Activated naive CD8-positive, alpha-beta T cell treated with anti-CD3 and anti-CD28 coated beads for 36 hours (primary cell): Measurements from ENCODE around the gene TTC19. TPM values are rescaled to one million over a fixed set of nuclear protein-coding genes. Genes with fewer than 3 reads are reported as not detected.

Experiments used
- DNase-seq: peaks from one replicate; pipeline ENCODE4 v3.0.0; 2021
- H3K27ac Mint-ChIP-seq: one replicate; pipeline ENCODE4 v1.8.0; 2022; ENCODE audit warnings: mild to moderate bottlenecking, moderate library complexity, mixed read lengths
- H3K27me3 Mint-ChIP-seq: one replicate; pipeline ENCODE4 v1.8.0; 2022; ENCODE audit warnings: mild to moderate bottlenecking, mixed read lengths
- H3K36me3 Mint-ChIP-seq: one replicate; pipeline ENCODE4 v1.8.0; 2021; ENCODE audit warnings: mild to moderate bottlenecking, mixed read lengths
- H3K4me1 Mint-ChIP-seq: one replicate; pipeline ENCODE4 v1.8.0; 2021; ENCODE audit warnings: mixed read lengths
- H3K4me3 Mint-ChIP-seq: one replicate; pipeline ENCODE4 v1.8.0; 2022; ENCODE audit warnings: mild to moderate bottlenecking, moderate library complexity, mixed read lengths
- H3K9me3 Mint-ChIP-seq: one replicate; pipeline ENCODE4 v1.8.0; 2022; ENCODE audit warnings: mixed read lengths
- total RNA-seq, 2 experiments: library from RNA; stranded (reverse); gene quantifications; one replicate each; pipeline ENCODE4 v1.2.3, GENCODE V29; 2021

TTC19 gene
- total RNA-seq, 2 experiments from 2014 or later, result 39.7 to 41.2 TPM

DNA sequence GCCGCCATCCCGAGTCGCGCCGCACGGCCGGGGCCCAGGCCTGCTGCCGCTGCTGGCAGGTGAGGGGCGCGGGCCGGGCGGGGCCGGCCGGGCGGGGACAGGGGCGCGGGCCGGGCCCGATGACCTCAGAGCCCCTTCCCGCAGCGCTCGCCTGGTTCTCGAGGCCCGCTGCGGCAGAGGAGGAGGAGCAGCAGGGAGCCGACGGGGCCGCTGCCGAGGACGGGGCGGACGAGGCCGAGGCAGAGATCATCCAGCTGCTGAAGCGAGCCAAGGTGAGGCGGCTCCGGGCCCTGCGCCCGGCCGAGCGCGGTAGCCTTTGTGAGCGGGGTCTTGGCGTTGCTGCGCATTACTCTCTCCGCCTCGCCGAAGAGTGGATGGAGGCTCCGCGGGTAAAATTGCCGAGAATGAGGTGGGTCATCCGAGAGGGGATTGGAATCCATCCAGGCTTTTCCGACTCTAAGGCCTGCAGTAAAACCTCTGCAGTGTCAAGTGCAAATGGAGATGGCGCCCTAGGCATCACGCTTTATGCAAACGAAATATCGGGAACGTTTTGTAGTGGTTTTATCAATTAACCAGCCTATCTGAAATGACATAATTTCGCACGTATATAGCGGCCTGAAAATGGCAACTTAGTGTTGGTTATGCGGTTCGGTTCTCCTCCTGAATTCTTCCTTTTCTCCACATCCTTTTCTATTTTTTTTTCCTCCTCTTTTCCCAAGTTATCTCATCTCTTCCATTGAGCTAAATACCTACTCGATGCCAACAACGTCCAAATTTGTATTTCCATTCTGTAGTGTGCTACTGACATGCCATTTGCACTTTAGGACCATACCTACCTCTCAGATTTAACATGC lies 577 bp downstream of the TTC19 start:
- no peak for DNase-seq
- no peaks in the 10 kb centered on the region for H3K27me3 Mint-ChIP-seq
- peak overlapping the region; percentile 90 for H3K4me3 Mint-ChIP-seq
- peaks cover 52% of the 10 kb centered on the region for H3K36me3 Mint-ChIP-seq
- H3K27ac Mint-ChIP-seq, result peak overlapping the region; percentile 88
- peaks cover 4% of the 10 kb centered on the region for H3K9me3 Mint-ChIP-seq
- peaks cover 33% of the 10 kb centered on the region for H3K4me1 Mint-ChIP-seq

DNA sequence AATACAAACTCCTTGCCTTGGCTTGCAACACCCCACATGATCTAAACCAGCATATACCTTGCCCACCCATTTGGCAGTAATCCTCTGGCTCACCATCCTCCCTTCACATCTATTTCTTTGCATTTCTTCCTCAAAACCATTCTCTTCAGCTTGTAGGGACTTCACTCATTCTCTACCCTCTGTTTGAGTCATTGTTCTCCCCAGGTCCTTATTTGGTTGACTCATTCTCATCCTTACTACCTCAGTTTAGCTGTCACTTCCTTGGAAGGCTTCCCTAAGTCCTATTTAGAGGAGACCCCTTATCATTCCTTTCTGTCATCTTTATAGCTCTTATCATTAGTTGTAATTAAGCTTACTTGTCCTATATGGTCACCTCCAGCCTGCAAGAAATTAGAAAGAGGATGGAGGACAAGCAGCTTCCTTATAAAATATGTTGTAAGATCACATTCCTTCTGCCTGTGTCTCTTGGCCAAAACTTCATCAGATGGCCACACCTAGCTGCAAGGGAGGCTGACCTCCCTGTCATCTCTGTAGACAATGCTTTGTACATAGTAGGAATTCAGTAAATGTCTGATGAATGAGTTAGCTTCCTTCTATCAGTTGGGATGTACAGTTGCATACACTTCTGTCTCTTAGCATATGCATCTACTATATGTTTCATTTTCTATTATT lies 1.7 kb downstream of the TTC19 start:
- DNase-seq, result no peak
- Mint-ChIP-seq H3K27ac (peak overlapping the region; percentile 88), H3K4me3 (peak overlapping the region; percentile 90), H3K4me1 (peaks cover 37% of the 10 kb centered on the region), H3K27me3 (no peaks in the 10 kb centered on the region), H3K36me3 (peaks cover 58% of the 10 kb centered on the region), H3K9me3 (peaks cover 4% of the 10 kb centered on the region)

DNA sequence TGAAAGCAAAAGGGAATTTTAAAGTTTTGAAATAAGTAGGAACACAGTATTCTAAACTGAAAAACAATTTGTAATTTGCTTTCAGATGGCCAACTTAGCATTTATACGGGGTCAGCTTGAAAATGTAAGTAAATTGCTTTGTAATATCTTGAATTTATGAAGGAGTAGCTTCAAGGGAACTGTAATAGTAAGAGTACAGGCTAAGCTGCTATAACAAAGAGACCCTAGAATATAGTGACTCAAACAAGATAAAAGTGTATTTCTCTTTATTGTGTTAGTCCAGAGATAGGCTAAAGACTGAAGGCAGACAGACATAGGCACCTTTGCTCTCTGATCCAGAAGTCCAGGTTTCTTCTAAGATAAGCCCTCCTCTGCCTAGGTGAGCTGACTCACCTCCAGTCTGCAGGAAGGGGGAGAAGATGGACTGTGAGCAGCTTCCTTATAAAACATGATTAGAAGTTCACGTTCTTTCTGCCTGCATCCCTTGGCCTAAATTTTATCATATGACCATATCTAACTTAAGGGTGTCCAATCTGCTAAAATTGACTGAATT lies 3.2 kb downstream of the TTC19 start:
- Mint-ChIP-seq H3K9me3 (peaks cover 4% of the 10 kb centered on the region), H3K4me1 (peaks cover 39% of the 10 kb centered on the region), H3K27me3 (no peaks in the 10 kb centered on the region), H3K4me3 (no peak overlapping the region), H3K27ac (no peak overlapping the region), H3K36me3 (peaks cover 63% of the 10 kb centered on the region)
- DNase-seq, result no peak

DNA sequence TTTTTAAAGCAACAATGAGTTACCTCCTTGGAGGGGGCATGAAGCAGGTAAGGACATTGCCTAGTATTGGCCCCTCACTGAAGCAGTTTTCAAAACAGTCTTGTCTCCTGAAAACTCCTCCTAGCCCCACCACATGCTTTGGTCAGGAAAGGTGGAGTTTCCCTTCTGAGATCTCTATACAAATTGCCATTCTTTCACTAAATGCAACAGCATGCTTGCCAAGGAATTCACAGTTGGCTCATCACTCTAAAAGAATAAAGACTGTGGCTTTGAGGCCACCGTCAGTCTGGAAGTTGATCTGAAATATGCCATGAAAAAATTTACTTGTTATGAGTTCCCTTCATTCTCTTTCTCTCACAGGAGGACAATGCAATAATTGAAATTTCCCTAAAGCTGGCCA lies 4.2 kb downstream of the TTC19 start:
- no peak overlapping the region for H3K4me3 Mint-ChIP-seq
- DNase-seq, result no peak
- H3K4me1 Mint-ChIP-seq, result peaks cover 46% of the 10 kb centered on the region
- H3K9me3 Mint-ChIP-seq, result peaks cover 4% of the 10 kb centered on the region
- peaks cover 74% of the 10 kb centered on the region for H3K36me3 Mint-ChIP-seq
- no peaks in the 10 kb centered on the region for H3K27me3 Mint-ChIP-seq
- H3K27ac Mint-ChIP-seq, result no peak overlapping the region

DNA sequence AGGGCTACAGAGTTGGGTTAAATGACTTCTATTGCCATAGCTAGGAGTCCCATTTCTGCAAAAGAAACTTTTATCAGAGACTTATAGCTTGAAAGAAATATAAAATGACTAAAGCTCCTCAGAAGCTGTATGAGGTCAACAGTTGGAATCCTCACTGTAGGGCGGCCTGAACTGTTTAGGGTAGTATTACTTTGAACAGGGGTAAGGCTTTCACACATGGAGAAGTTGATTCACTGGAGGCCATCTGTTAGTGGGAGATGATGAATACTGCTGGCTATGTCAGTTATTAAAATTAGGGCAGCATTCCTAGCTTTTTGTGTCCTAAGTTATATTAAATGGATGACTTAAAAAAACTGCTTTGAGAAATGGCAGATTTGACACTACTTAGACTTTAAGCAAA lies 6.0 kb downstream of the TTC19 start:
- H3K4me1 Mint-ChIP-seq, result peaks cover 46% of the 10 kb centered on the region
- H3K36me3 Mint-ChIP-seq, result peaks cover 69% of the 10 kb centered on the region
- peaks cover 4% of the 10 kb centered on the region for H3K9me3 Mint-ChIP-seq
- no peak for DNase-seq
- H3K27ac Mint-ChIP-seq, result no peak overlapping the region
- no peak overlapping the region for H3K4me3 Mint-ChIP-seq
- H3K27me3 Mint-ChIP-seq, result no peaks in the 10 kb centered on the region

DNA sequence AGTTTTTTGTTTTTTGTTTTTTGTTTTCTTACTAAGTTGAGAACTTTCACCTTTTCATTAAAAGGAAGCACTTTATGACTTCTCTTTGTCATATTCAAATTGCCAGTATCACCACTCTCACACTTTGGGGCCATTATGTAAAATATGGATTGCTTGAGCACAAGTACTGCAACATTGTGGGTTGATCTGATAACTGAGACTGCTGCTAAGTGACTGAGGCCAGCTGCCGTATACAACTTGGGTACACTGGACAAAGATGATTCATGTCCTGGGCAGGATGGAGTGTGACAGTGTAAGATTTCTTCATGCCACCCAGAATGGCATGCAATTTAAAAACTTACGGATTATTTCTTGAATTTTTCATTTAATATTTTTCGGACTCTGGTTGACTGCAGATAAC lies 7.8 kb downstream of the TTC19 start:
- peaks cover 58% of the 10 kb centered on the region for H3K36me3 Mint-ChIP-seq

DNA sequence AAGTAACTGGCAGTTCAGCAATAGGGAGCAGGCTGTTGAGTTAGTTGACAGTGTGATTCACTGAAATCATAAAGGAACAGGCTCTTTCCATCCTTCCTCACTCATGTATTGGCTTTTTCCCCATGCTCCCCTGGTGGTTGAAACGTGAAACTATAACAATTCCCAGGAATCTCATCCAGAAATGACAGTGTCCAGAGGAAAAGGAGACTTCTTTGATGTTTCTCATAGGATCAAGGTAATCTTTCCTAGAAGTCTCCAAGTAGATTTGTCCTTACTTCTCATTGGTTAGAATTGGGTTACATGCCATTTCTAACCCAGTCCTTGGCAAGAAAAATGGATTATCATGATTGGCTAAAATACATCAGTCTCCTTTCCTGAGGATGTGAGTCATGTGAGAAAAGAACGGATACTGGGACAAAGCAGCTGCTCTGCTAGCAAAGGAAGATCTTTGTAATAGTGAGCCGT lies 14.4 kb downstream of the TTC19 start:
- Mint-ChIP-seq H3K27me3 (no peaks in the 10 kb centered on the region), H3K4me3 (no peak overlapping the region), H3K27ac (no peak overlapping the region), H3K4me1 (peaks cover 20% of the 10 kb centered on the region), H3K36me3 (peaks cover 26% of the 10 kb centered on the region), H3K9me3 (no peaks in the 10 kb centered on the region)
- DNase-seq, result no peak

More for the DNA sequence above, 7.8 kb downstream of the TTC19 start:
- no peaks in the 10 kb centered on the region for H3K9me3 Mint-ChIP-seq
- H3K27me3 Mint-ChIP-seq, result no peaks in the 10 kb centered on the region
- H3K4me1 Mint-ChIP-seq, result peaks cover 30% of the 10 kb centered on the region
- DNase-seq, result no peak
- no peak overlapping the region for H3K27ac Mint-ChIP-seq
- H3K4me3 Mint-ChIP-seq, result no peak overlapping the region

DNA sequence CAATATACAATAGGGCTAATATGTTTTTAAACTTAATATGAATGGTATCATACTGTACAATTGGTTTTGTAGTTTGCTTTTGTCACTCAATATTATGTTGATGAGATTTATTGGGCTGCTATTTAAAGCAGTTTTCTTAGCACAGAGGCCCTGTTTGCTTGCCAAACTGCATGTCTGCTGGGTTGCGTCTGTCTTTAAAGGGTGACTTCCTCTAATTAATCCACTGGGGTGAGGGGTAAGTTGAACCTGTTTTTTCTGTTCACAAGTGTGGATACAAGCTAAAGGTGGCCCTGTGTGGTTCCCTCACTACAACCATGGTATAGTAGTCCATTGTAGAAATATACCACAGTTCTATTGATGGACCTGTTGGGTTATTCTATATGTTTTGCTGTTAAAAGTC lies 19.7 kb downstream of the TTC19 start:
- Mint-ChIP-seq H3K9me3 (no peaks in the 10 kb centered on the region), H3K4me3 (no peak overlapping the region), H3K27me3 (no peaks in the 10 kb centered on the region), H3K27ac (no peak overlapping the region), H3K4me1 (peaks cover 29% of the 10 kb centered on the region), H3K36me3 (peaks cover 45% of the 10 kb centered on the region)
- no peak for DNase-seq

DNA sequence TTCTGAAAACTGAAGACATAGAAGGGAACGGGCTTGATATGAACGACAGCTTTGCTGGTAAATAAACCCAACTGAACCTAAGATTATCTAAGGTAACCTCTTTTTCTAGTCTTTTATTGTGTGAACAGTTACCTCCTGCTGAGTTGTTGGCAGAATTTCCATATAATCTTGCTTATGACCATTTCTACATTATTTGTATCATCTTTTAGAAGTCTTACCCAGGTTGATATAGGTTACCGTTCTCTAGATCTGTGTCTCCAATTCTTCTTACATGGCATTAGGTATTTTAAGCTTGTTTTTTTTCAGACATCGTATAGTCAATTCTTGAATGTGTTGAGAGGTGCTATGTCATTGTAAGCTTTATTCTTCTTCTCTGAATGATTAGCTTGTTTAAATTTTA lies 24.3 kb downstream of the TTC19 start:
- peak overlapping the region; percentile 15 for H3K27ac Mint-ChIP-seq

DNA sequence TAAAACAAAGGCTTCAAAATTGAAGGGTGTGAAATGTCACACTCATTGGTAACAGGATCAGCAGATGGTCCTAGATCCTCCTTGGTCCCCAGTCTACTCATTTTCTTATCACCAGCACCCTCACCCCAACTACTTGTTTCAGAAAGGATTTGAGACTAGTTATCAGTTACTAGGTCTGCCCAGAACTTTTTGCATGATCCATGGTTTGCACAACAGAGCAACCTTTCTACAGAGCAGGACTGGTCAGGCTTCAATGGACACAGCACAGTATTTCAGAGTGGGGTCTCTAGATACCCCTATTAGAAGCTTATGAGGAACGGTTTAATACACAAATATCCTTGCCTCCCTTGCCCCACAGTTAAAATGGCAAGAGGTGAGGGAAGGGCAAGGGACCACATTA lies 25.6 kb downstream of the TTC19 start:
- Mint-ChIP-seq H3K36me3 (peaks cover 73% of the 10 kb centered on the region), H3K27me3 (no peaks in the 10 kb centered on the region), H3K4me1 (peaks cover 48% of the 10 kb centered on the region), H3K4me3 (no peak overlapping the region), H3K9me3 (no peaks in the 10 kb centered on the region), H3K27ac (peak overlapping the region; percentile 70)
- no peak for DNase-seq

More for the DNA sequence above, 24.3 kb downstream of the TTC19 start:
- Mint-ChIP-seq H3K36me3 (peaks cover 71% of the 10 kb centered on the region), H3K27me3 (no peaks in the 10 kb centered on the region), H3K9me3 (no peaks in the 10 kb centered on the region), H3K4me3 (no peak overlapping the region), H3K4me1 (peaks cover 41% of the 10 kb centered on the region)
- DNase-seq, result no peak

DNA sequence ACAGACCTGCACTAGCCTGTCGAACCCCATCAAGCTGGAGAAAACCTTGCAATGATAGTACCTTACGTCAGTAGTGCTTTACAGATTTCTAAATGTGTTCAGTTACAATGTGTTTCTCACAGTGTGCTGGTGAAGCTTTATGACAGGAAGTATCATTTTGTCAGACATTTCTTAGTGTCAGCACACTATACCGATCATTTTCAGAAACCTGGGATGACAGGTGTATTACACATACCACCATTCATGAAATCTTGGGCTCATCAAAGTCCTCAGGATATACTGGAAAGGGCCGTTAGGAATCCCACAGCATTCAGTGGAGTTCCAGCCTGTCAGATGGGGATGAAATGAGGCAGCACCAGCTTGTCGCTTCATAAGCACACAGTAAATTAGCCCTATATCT lies 27.3 kb downstream of the TTC19 start:
- H3K9me3 Mint-ChIP-seq, result no peaks in the 10 kb centered on the region
- no peaks in the 10 kb centered on the region for H3K27me3 Mint-ChIP-seq
- H3K27ac Mint-ChIP-seq, result peak overlapping the region; percentile 99
- DNase-seq, result no peak
- H3K36me3 Mint-ChIP-seq, result peaks cover 64% of the 10 kb centered on the region
- H3K4me3 Mint-ChIP-seq, result no peak overlapping the region
- peaks cover 41% of the 10 kb centered on the region for H3K4me1 Mint-ChIP-seq

DNA sequence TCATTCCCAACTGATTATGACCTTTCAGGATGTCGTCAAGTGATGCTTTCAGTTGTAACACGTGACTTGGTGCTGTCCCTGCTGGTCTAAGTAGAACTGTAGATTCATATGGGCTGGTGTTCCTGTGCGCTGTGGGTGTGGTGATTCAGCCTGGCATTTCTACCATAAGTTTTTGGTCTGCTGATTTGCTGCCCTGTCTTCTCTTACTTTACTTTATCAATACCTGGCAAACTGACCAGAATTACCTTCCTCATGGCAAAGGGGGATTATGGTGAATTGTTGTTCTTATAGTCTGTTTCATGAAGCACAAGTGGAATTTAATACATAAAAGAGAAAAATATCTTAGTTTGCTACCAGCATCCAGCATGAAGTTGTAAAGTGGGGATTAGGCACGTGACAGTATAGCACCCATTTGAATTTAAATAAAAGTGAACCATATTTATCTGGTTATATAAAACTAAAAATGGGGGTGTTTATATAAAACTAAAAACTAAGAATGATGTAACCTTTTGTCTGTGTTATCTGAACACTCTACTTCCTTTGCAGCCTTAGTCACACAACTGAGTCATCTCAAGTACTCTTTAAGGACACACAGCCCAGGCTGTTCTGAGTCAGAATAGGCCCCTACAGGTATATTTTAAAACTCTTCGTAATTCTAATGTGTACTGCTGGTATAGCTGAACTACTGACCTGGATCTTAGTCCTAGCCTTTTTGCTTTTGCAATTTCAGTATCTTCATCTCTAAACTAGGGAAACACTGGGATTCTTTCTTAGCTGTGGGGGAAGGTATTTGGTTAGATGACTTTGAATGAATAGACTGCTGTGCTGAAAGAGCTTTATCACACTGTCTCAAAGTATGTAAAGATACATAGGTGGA lies 28.3 kb downstream of the TTC19 start:
- Mint-ChIP-seq H3K36me3 (peaks cover 66% of the 10 kb centered on the region), H3K9me3 (no peaks in the 10 kb centered on the region), H3K4me1 (peaks cover 36% of the 10 kb centered on the region), H3K4me3 (peak overlapping the region; percentile 67), H3K27me3 (no peaks in the 10 kb centered on the region), H3K27ac (peak overlapping the region; percentile 99)
- DNase-seq, result peak; percentile 58

DNA sequence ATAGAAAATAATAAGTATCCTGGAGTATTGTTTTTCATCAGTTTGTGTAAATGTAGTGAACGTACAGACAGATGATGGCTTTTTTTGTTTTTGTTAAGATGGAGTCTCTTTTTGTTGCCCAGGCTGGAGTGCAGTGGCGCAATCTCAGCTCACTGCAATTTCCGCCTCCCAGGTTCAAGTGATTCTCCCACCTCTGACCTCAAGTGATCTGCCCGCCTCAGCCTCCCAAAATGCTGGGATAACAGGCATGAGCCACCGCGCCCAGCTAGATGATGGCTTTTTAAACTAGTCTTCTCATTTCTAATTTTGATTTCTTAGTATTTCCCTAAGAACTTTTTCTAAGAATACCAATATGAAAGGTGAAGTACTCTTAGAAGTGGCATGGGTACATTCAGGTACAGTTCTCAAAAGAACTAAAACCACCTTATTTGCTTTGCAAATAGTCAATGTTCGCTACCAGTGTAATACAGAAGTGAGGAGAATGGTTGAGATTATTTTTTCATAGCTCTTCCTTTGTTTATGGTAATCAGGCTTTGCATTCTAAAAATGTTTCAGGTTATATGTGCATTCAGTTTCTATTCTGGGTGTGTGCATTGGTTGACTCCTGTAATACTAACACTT lies 34.2 kb downstream of the TTC19 start:
- H3K9me3 Mint-ChIP-seq, result no peaks in the 10 kb centered on the region
- no peak overlapping the region for H3K4me3 Mint-ChIP-seq
- peak overlapping the region; percentile 32 for H3K27ac Mint-ChIP-seq
- peaks cover 21% of the 10 kb centered on the region for H3K4me1 Mint-ChIP-seq
- H3K27me3 Mint-ChIP-seq, result no peaks in the 10 kb centered on the region
- DNase-seq, result no peak
- H3K36me3 Mint-ChIP-seq, result peaks cover 51% of the 10 kb centered on the region

DNA sequence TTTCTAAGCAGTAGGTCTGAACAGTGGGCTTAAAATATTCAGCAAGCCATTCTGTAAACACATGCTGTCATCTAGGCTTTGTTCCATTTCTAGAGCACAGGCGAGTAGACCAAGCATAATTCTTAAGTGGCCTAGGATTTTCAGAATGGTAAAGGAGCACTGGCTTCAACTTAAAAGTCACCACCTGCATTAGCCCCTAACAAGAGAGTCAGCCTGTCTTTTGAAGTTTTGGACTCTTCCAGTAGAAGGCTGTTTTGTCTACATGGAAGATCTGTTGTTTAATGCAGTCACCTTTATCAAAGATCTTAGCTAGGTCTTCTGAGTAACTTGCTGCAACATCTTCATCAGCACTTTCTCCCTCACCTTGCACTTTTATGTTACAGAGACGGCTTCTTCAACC lies 36.6 kb downstream of the TTC19 start:
- H3K36me3 Mint-ChIP-seq, result peaks cover 50% of the 10 kb centered on the region
- no peaks in the 10 kb centered on the region for H3K27me3 Mint-ChIP-seq
- no peaks in the 10 kb centered on the region for H3K9me3 Mint-ChIP-seq
- no peak overlapping the region for H3K4me3 Mint-ChIP-seq
- no peak for DNase-seq
- peaks cover 13% of the 10 kb centered on the region for H3K4me1 Mint-ChIP-seq
- peak overlapping the region; percentile 54 for H3K27ac Mint-ChIP-seq
